ENCODE results near the gene PRKCE. TPM values are rescaled to one million over a fixed set of nuclear protein-coding genes. Genes with fewer than 3 reads are reported as not detected.

PRKCE gene
- total RNA-seq, 1 donor from 2014 or later: 14.8 TPM

- DNase-seq (no peak), ATAC-seq (no peak)
- intact Hi-C loops (cut with micrococcal nuclease): no loop called here
These were observed 526.1 kb downstream of the PRKCE start for GRCh38 chr2:46177461-46178089.

DNA sequence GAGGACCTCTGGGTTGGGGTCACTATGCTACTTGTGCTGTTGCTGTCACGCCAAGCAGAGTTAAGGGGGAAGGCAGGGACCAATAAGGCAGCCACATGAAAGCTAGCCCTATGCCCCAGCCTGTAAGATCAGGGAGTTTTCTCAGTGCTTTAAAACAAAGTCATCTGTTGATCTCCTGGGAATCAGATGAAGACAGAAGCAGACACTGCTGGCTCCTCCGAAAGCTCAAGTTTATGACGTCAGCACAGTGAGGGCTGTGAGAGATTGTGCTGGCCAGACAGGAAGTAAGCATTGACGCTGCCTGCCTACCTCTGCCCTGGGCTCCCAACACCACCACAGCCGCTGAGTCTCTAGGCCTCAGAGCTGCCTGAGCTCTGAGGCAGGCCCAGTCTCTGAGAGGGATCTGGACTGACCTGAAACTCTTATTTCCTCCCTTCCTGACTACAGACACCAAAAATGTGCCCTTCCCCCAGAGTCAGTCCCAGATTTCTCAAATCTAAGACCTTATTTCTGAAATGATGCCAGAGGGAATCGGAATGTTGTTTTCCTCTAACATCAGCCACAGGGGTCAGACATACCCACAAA, 527.7 kb downstream of the PRKCE start:
- peak; percentile 69 for DNase-seq

GRCh38 chr2:46180189-46180588, 528.7 kb downstream of the PRKCE start:
- intact Hi-C loops (cut with micrococcal nuclease): no loop called here
- no peak for DNase-seq
- no peak for ATAC-seq

More for the DNA sequence above, 527.7 kb downstream of the PRKCE start:
- ATAC-seq: peak; percentile 94
- intact Hi-C loops (cut with micrococcal nuclease): no loop called here

GRCh38 chr2:46181306-46181705, 529.8 kb downstream of the PRKCE start:
- intact Hi-C loops (cut with micrococcal nuclease): no loop called here
- no peak for DNase-seq
- ATAC-seq: no peak

GRCh38 chr2:46181789-46182530, 530.5 kb downstream of the PRKCE start:
- no peak for ATAC-seq
- DNase-seq: no peak
- intact Hi-C loops (cut with micrococcal nuclease): no loop called here

GRCh38 chr2:46183426-46183825, 532.0 kb downstream of the PRKCE start:
- intact Hi-C loops (cut with micrococcal nuclease): no loop called here
- no peak for ATAC-seq
- no peak for DNase-seq

DNA sequence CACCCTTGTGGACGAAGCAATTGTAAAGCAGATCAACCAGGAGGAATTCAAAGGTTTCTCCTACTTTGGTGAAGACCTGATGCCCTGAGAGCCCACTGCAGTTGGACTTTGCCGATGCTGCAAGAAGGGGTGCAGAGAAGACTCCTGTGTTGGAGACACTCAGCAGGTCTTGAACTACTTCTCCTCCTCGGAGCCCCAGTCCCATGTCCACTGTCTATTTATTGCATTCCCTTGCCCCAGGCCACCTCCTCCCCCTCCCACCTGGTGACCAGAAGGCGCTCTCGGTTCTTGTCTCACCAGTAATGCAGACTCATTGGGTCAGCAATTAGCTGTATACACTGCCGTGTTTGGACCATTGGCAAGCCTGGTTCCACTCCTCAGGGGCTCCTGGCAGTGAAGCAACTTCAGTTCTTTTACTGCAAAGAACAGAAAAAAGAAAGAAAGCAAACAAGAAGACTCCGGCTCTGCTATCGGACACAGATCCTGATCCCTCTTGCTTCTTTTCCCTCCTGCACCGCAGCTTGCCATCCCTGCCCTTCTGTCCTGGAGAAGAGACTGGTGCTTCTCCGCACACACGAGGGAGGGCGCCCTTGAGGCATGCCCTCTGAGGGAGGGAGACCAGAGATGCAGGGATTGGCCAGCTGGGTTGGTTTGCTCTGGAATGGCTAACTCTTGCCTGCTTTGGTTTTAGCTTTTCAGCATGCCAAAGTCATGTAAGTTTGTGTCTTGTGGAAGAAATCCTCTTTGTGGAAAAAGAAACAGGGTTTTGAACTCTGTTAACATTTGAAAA, 533.5 kb downstream of the PRKCE start:
- DNase-seq (no peak), ATAC-seq (no peak)
- intact Hi-C loops (cut with micrococcal nuclease): no loop called here

DNA sequence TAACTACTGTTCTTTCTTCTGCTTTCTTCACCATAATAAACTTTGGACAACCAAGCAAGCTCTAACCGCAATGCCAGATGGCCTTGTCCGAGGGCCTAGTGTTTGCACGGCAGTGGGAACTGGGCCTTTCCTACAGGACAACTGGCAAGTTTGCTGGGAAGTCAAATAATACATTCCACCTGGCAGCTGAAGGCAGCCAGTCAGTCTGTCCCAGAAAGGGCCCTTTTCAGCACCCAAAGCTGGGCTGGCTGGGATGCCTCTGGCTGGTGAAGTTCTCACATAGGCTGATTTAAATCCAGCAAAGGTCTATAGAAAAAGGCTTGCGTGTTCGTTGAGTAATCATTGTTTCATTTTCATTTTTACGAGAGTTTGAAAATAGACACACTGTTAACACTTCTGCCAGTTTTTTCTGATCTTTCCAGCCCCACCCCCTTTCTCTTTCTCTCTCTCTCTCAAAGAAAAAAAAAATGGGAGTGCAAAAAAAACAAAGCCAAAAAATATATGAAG, 535.7 kb downstream of the PRKCE start:
- DNase-seq (peak; percentile 49), ATAC-seq (peak; percentile 82)
- intact Hi-C loops (cut with micrococcal nuclease): no loop called here

DNA sequence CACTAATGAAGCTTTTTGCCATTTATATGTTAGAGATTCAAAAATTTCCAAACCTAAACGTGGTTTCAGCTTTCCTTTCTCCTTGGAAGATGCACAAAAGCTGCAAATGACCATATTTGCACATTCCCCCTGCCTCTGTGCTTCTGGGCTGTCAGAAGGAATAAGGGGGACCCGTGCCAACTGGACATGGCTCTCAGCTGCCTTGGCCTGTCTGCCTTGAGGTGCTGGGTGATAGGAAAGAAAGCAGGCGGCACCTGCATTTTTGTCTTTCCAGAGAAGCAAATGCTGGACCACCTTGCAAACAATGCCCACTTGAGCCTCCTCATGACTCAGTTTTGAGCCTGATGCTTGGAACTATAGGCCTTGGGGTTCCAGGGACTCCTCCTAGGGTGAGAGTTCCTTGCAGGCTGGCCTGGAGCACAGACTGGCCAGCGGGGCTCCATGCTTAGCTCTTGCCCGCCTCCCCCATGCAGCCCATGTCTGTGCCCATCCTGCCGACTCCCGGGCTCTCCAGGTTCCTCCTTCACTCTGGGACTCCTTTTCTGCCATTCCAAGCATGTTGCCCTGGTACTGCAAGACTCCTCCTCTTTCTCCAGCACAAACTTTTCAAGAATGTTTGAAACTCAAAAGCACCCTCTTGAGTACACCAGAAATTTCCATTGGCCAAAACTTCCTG, 536.7 kb downstream of the PRKCE start:
- ATAC-seq: peak; percentile 16
- intact Hi-C loops (cut with micrococcal nuclease): no loop called here
- no peak for DNase-seq

- DNase-seq (no peak), ATAC-seq (no peak)
- intact Hi-C loops (cut with micrococcal nuclease): no loop called here
These were observed 541.9 kb downstream of the PRKCE start for GRCh38 chr2:46193356-46193755.

DNA sequence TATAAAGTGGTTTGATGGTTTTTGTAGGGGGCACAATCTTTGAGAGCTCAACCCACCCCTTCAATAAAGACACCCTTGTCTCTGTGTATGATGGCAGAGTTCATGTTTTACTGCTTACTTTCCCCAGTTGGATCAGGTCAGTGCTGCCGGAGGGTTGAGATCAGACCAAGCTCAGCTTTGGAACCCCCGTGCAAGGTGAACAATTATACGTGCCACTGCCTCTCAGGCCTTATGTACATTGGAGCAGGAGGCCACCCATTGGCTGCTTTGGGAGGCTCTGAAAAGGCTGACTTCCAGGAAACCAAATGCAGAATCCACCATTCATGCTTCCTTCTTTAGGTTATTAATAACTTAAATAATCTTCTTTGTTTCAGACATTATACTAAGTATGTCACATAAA, 542.4 kb downstream of the PRKCE start:
- no peak for DNase-seq
- intact Hi-C loops (cut with micrococcal nuclease): no loop called here
- no peak for ATAC-seq

DNA sequence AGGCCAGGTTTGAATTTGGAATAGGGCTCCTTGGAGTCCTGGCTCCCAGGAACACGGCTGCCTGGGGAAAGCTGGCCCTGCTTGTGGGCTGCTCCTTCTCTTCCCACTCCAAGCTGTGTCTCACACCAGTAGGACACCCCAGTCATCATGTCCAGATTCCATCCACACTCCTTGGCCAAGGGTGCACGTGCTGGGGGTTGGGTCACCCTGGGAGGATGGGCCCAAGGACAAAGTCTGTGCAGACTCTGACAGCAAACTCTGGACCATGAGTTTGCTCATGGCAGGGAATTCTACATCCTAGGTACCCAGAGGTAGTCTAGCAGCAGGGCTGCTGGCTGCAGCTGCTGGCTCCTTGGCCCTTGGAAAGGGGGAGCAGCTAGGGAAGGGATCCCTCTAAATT, 543.4 kb downstream of the PRKCE start:
- intact Hi-C loops (cut with micrococcal nuclease): no loop called here
- ATAC-seq (no peak), DNase-seq (no peak)

DNA sequence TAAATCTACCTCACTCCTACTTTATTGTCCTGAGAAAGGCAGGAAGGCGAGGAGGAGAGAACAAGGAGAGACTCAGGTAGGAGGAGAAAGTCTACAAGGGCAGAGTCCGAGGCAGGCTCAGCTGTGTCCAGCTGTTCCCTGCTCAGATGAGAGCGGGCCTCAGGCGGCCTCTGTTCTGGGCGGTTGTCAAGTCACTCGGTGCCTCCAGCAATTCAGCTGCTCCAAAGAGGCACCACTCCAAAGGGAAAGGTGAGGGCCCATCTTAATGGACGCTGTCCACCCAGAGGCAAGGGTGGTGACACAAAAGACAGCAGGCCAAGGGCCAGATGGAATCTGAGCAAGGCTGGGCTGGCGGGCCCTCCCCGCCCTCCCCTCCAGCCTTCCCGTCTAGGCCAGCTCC, 544.3 kb downstream of the PRKCE start:
- ATAC-seq (peak; percentile 23), DNase-seq (no peak)
- intact Hi-C loops (cut with micrococcal nuclease): no loop called here

DNA sequence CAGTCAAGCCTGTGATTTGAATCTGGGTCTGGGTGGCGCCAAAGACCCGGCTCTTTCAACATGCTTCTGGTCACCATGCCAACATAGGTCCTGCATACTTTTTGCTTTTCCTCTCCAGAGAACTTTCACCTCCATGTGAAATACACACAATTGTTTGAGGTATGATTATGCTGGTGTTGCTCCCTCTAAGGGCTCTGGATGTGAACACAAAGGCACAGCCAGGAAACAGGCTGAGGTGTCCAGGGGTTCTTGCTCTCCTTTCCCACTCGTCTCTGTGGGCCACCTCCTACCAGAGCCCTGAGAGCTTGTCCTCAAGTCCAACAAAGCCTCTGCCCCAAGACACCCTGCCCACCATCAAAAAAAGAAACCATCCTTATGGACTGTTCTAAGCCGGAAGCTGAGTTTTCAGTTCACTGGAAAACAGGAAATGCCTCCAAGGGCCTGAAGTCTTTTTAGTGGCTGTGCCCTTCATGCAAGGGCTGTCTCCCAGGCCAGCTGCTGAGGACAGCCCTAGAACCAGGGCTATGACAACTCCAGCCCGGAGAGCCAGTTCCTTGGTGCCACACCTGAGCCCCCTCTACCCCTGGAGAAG, 545.5 kb downstream of the PRKCE start:
- ATAC-seq: no peak
- intact Hi-C loops (cut with micrococcal nuclease): no loop called here
- no peak for DNase-seq

DNA sequence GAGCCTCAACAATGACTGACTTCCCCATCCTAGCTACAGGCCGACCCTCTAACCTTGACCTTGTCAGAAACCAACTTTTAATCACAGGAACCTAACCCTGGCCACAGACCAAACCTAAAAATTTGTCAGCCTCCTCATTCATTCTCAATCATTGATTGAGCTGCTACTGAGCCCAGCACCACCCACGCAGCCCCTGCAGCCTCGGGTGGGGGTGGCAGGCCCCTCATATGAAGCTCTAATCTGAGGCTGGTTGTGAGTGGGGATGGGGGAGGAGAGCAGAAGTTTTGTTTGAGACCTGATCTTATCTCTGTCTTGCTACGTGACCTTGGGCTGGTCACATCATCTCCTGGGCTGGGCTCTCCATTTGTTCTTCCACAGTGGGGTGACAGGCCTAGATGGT, 546.2 kb downstream of the PRKCE start:
- intact Hi-C loops (cut with micrococcal nuclease): no loop called here
- DNase-seq: no peak
- no peak for ATAC-seq

- no peak for ATAC-seq
- DNase-seq: no peak
- intact Hi-C loops (cut with micrococcal nuclease): no loop called here
These were observed 546.8 kb downstream of the PRKCE start for GRCh38 chr2:46198164-46198883.

GRCh38 chr2:46198966-46199365, 547.5 kb downstream of the PRKCE start:
- peak; percentile 31 for ATAC-seq
- intact Hi-C loops (cut with micrococcal nuclease): no loop called here

DNA sequence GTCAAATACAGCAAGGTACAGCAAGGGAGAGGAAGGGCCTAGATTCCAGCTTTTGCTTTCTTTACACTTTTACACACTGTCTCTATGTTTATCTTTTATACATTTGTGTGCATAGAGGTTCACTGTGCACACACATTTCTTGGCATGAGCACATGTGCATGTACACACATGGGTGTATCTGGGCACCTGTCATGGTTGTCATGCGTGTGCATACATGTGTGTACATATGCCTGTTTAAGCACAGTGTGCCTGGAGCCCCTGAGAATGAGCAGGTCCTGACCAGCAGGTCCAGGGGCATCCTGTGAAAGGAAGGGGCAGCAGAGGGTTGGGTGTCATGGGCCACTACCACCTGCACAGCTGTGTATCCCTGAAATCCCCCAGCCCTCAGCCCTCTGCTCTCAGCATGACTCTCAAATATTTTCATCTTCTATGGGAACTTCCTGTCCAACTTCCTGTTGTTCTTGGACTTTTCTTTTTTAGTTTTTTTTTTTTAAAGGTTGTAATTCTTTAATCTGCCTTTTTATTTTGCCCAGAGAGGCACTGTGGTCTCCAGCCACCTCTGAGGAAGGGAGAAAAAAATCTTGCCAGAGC, 548.7 kb downstream of the PRKCE start:
- intact Hi-C loops (cut with micrococcal nuclease): no loop called here
- ATAC-seq: peak; percentile 26
- no peak for DNase-seq

More at GRCh38 chr2:46198966-46199365, 547.5 kb downstream of the PRKCE start:
- no peak for DNase-seq

All from left ventricle myocardium superior (tissue), 1 donor.